IMR-90 (cell line): Measurements from ENCODE around the gene SNED1.

Experiments
- BHLHE40 ChIP-seq: fragments of 150-350 bp; IDR thresholded peaks from 2 replicates; pipeline ENCODE4 v1.6.1; 2016; ENCODE audit warnings: mild to moderate bottlenecking, low read depth, low read length
- CEBPB ChIP-seq: IDR thresholded peaks from 2 replicates; pipeline ENCODE4 v1.6.1; 2012; ENCODE audit warnings: low read depth, low read length, improper control_type of control experiment
- CTCF ChIP-seq: conservative IDR thresholded peaks from 2 replicates; pipeline ENCODE4 v1.5.1; 2012; ENCODE audit warnings: mild to moderate bottlenecking, low read depth, low read length, improper control_type of control experiment
- MAZ ChIP-seq: IDR thresholded peaks from 2 replicates; pipeline ENCODE4 v1.6.1; 2012; ENCODE audit warnings: low read depth, mild to moderate bottlenecking, low read length, improper control_type of control experiment, moderate library complexity, borderline replicate concordance
- POLR2A ChIP-seq: IDR thresholded peaks from 2 replicates; pipeline ENCODE4 v1.6.1; 2012; ENCODE audit warnings: mild to moderate bottlenecking, low read depth, low read length
- RCOR1 ChIP-seq: IDR thresholded peaks from 2 replicates; pipeline ENCODE4 v1.6.1; 2012; ENCODE audit warnings: mild to moderate bottlenecking, low read length, improper control_type of control experiment; ENCODE audit not compliant: insufficient replicate concordance

DNA sequence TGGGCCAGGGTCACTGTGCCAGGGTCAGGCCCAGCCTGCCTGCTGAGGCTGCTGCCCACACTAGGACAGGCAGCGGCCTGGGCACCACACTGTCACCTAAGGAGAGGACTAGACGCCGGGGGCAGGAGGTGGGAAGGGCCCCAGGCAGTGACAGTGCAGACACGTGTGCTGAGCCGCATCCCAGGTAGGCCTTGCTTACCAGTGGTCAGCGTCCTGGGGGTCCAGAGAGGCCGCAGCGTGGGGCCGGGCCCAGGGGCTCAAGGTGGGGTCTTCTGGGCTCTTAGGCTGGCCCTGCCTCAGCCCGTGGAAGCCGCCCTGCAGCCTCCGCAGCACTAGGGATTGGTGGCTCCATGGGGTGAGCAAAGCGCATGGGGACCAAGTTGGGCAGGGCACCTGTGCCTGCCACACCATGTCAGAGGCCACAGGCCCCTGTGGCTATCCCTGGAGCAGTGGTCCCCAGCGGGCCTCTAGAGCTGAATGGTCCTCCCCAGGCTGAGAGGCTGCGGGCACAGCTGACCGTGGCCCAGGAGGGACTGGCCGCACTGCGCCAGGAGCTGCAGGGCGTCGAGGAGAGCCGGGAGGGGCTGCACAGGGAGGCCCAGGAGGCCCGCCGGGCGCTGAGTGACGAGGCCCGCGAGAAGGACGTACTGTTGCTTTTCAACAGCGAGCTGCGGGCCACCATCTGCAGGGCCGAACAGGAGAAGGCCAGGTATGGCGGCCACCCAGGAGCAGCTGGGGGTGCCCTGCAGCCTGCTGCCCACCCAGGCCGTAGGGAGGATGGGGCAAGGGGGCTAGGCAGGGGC is 35.2 kb upstream of the SNED1 start:
- no peak for TF ChIP-seq CTCF
- TF ChIP-seq RCOR1, result no peak
- TF ChIP-seq POLR2A, result no peak
- no peak for TF ChIP-seq MAZ
- TF ChIP-seq CEBPB, result no peak
- TF ChIP-seq BHLHE40, result no peak
